ENCODE results near the gene PTPRN. TPM values are rescaled to one million over a fixed set of nuclear protein-coding genes. Genes with fewer than 3 reads are reported as not detected.

Gene PTPRN
- total and polyA plus RNA-seq, 10 of the 15 experiments (the other 5 are each of a cell fraction or from before 2014, with no cell fraction given): 0.28 to 0.69 TPM; not detected in 8

- TF ChIP-seq EP300 (IDR thresholded peaks at IDR 0.05; ENCODE audit: borderline replicate concordance in 1 of 2, control insufficient read depth in 1 of 2, low read depth in 2 of 2, low read length in 2 of 2): 0 out of 4 replicates have a peak, but pooled peaks of 1 of the 2 experiments have one; percentile 23
- peak; percentile 38; the same call in 1 of the 2 replicates for TF ChIP-seq CHD1 (IDR thresholded peaks at IDR 0.05; ENCODE audit: low read depth, low read length)
- 0 out of 2 replicates have a peak, but pooled peaks have one; percentile 21 for TF ChIP-seq RB1 (IDR thresholded peaks at IDR 0.05; ENCODE audit: borderline replicate concordance)
- no peak for TF ChIP-seq RAD51 (IDR thresholded peaks at IDR 0.05)
- TF ChIP-seq NKRF (conservative IDR thresholded peaks at IDR 0.05): peak; percentile 68
- no peak for TF ChIP-seq CBX5 (IDR thresholded peaks at IDR 0.05; ENCODE audit: low read depth)
- peak; percentile 92; the same call in 2 of the 3 replicates for TF ChIP-seq POU2F2 (IDR thresholded peaks at IDR 0.05; ENCODE audit: borderline replicate concordance, low read depth, low read length)
- TF ChIP-seq IKZF1 (conservative IDR thresholded peaks at IDR 0.05): peak; percentile 61
- TF ChIP-seq GATAD2B (conservative IDR thresholded peaks at IDR 0.05; ENCODE audit: low read depth): peak; percentile 68
- 0 out of 2 replicates have a peak, but pooled peaks have one; percentile 68 for TF ChIP-seq ZNF217 (IDR thresholded peaks at IDR 0.05)
- no peak for TF ChIP-seq ZNF24 (IDR thresholded peaks at IDR 0.05)
- TF ChIP-seq CHD2 (IDR thresholded peaks at IDR 0.05; ENCODE audit: borderline replicate concordance, low read depth, low read length): 0 out of 2 replicates have a peak, but pooled peaks have one; percentile 16
- peak; percentile 57 for TF ChIP-seq LARP7 (IDR thresholded peaks at IDR 0.05)
- TF ChIP-seq POLR2A (IDR thresholded peaks at IDR 0.05; ENCODE audit: low read depth, low read length): peak; percentile 97
- TF ChIP-seq SIN3A (IDR thresholded peaks at IDR 0.05; ENCODE audit: low read depth, low read length): peak; percentile 13; the same call in 1 of the 2 replicates
- TF ChIP-seq POLR2AphosphoS2 (IDR thresholded peaks at IDR 0.05; ENCODE audit: low read depth, low read length): peak; percentile 98
- peak; percentile 40; the same call in 1 of the 2 replicates for TF ChIP-seq TCF12 (IDR thresholded peaks at IDR 0.05; ENCODE audit: low read depth, low read length)
- 0 out of 2 replicates have a peak, but pooled peaks have one; percentile 16 for TF ChIP-seq ZNF207 (IDR thresholded peaks at IDR 0.05; ENCODE audit: borderline replicate concordance)
- peak; percentile 86 for TF ChIP-seq MEF2B (IDR thresholded peaks at IDR 0.05; ENCODE audit: partially characterized antibody, poor library complexity, severe bottlenecking)
- TF ChIP-seq HDAC2 (IDR thresholded peaks at IDR 0.05): no peak
- TF ChIP-seq SMAD5 (IDR thresholded peaks at IDR 0.05; ENCODE audit: low read depth): peak; percentile 77
- no peak for TF ChIP-seq MYC (IDR thresholded peaks at IDR 0.05; ENCODE audit: insufficient read depth, insufficient read length, insufficient replicate concordance, low read length, severe bottlenecking)
- no peak for TF ChIP-seq ZBTB33 (IDR thresholded peaks at IDR 0.05)
- peak; percentile 57; the same call in 1 of the 2 replicates for TF ChIP-seq HDGF (IDR thresholded peaks at IDR 0.05)
- peak; percentile 64; the same call in 1 of the 2 replicates for TF ChIP-seq CBFB (IDR thresholded peaks at IDR 0.05; ENCODE audit: low read depth)
- TF ChIP-seq BHLHE40 (IDR thresholded peaks at IDR 0.05; ENCODE audit: borderline replicate concordance in 1 of 2, low read depth in 2 of 2, low read length in 1 of 2): 0 out of 4 replicates have a peak, but pooled peaks of 1 of the 2 experiments have one; percentile 3
- TF ChIP-seq HCFC1 (IDR thresholded peaks at IDR 0.05; ENCODE audit: low read length): no peak
- peak; percentile 43 for TF ChIP-seq NR2F1 (conservative IDR thresholded peaks at IDR 0.05)
- 0 out of 2 replicates have a peak, but pooled peaks have one; percentile 36 for TF ChIP-seq BACH1 (IDR thresholded peaks at IDR 0.05; ENCODE audit: borderline replicate concordance)
These were observed 55.2 kb downstream of the PTPRN start, which contains the start of gene TUBA4A (continued) for GRCh38 chr2:219253753-219254589.

Data from GM12878 (cell line).